Measurements from ENCODE around the gene OR1B1. TPM values are rescaled to one million over a fixed set of nuclear protein-coding genes. Genes with fewer than 3 reads are reported as not detected.

The OR1B1 gene
- total and polyA plus RNA-seq, 2 donors (not counting 3 experiments of a cell fraction or from before 2014, with no cell fraction given): 0.25 TPM; not detected in 1

DNA sequence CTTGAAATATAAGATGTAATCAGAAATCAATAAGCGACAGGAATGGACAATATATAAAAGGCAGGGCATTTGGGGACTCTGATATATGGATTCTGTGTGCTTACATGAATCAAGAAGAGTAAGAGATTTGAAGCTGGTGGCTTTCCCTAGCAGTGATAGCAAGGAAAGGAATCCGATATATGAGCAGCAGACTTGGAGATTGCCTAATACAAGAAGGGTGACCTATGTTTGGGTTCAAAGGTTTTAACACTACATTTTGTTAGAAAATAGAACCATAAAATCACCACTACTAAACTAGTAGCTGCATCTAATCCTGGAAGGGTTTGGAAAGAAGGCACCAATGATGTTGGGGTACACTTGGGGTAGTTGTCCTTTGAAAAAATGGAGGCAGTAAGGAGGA is 15.1 kb upstream of the OR1B1 start:
- FAIRE-seq (no peak), DNase-seq (ENCODE audit: low read depth, low spot score) (no peak)
- no peak for TF ChIP-seq POLR2A (IDR thresholded peaks at IDR 0.05; ENCODE audit: low read depth, low read length)
- TF ChIP-seq, protein P1, sequence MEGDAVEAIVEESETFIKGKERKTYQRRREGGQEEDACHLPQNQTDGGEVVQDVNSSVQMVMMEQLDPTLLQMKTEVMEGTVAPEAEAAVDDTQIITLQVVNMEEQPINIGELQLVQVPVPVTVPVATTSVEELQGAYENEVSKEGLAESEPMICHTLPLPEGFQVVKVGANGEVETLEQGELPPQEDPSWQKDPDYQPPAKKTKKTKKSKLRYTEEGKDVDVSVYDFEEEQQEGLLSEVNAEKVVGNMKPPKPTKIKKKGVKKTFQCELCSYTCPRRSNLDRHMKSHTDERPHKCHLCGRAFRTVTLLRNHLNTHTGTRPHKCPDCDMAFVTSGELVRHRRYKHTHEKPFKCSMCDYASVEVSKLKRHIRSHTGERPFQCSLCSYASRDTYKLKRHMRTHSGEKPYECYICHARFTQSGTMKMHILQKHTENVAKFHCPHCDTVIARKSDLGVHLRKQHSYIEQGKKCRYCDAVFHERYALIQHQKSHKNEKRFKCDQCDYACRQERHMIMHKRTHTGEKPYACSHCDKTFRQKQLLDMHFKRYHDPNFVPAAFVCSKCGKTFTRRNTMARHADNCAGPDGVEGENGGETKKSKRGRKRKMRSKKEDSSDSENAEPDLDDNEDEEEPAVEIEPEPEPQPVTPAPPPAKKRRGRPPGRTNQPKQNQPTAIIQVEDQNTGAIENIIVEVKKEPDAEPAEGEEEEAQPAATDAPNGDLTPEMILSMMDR (IDR thresholded peaks at IDR 0.05; ENCODE audit: extremely low read depth in 1 of 2, insufficient read depth in 1 of 2, low read depth in 1 of 2, low read length in 2 of 2): no peak
- TF ChIP-seq, protein P2, sequence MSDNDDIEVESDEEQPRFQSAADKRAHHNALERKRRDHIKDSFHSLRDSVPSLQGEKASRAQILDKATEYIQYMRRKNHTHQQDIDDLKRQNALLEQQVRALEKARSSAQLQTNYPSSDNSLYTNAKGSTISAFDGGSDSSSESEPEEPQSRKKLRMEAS (IDR thresholded peaks at IDR 0.05; ENCODE audit: insufficient read depth, insufficient read length): no peak
- no peak for TF ChIP-seq FOS (IDR thresholded peaks at IDR 0.05; ENCODE audit: borderline replicate concordance, insufficient read depth, low read length)
- TF ChIP-seq JUN (IDR thresholded peaks at IDR 0.05; ENCODE audit: borderline replicate concordance, insufficient read depth, insufficient read length, low read depth): no peak
- no peak for TF ChIP-seq EZH2 (IDR thresholded peaks at IDR 0.05; ENCODE audit: borderline replicate concordance, low read depth, low read length, severe bottlenecking)
- no peak for TF ChIP-seq POLR2AphosphoS5 (IDR thresholded peaks at IDR 0.05; ENCODE audit: insufficient read depth, low read depth, low read length)
- no peak for TF ChIP-seq GATA2 (IDR thresholded peaks at IDR 0.05; ENCODE audit: insufficient read depth, insufficient read length, low read depth, low read length)
- no peak for TF ChIP-seq MYC (IDR thresholded peaks at IDR 0.05; ENCODE audit: low read depth, low read length)
- no peaks in the 10 kb centered on the region for H3K36me3 ChIP-seq (ENCODE audit: control insufficient read depth in 2 of 2, extremely low read depth in 1 of 2, insufficient read depth in 2 of 2, low read length in 2 of 2)
- BruUV-seq (replicated peaks): no TSS peak
- dilution Hi-C loops (cut with MboI; ENCODE audit: extremely low pct_ligation_motif_present, low sequenced_read_pairs): no loop called here
- H3K9me3 ChIP-seq (replicated peaks; ENCODE audit: control insufficient read depth, insufficient read depth, low read length): no peaks in the 10 kb centered on the region
- H4K20me1 ChIP-seq (replicated peaks; ENCODE audit: control insufficient read depth, extremely low read depth, insufficient read depth, low read length): no peaks in the 10 kb centered on the region
- no peaks in the 10 kb centered on the region for H3K9me1 ChIP-seq (replicated peaks; ENCODE audit: control insufficient read depth, extremely low read depth, insufficient read depth, low read length)
- no peak overlapping the region for H3K27ac ChIP-seq (ENCODE audit: insufficient read depth, low read depth, low read length)
- H3K4me3 ChIP-seq (replicated peaks in 1 of 3; ENCODE audit: insufficient read depth in 1 of 3, low read depth in 1 of 3, low read length in 3 of 3): no peak overlapping the region
- ChIA-PET POLR2A (no interaction called here), CTCF (no interaction called here)
- no peak overlapping the region for H3K4me2 ChIP-seq (ENCODE audit: insufficient read depth, low read length)
- no peak overlapping the region for H3K9ac ChIP-seq (replicated peaks; ENCODE audit: extremely low read depth, insufficient read depth, low read length)
- no peaks in the 10 kb centered on the region for H3K79me2 ChIP-seq (ENCODE audit: control insufficient read depth, insufficient read depth, low read length)
- H2AFZ ChIP-seq (ENCODE audit: low read depth, low read length): no peak overlapping the region
- H3K27me3 ChIP-seq (ENCODE audit: control insufficient read depth in 2 of 2, insufficient read depth in 2 of 2, low read length in 2 of 2): peaks cover 0 to 2% of the 10 kb centered on the region in 2 experiments
- intact Hi-C loops (cut with micrococcal nuclease): no loop called here
- H3K4me1 ChIP-seq (ENCODE audit: control insufficient read depth, extremely low read depth, insufficient read depth, low read length): no peaks in the 10 kb centered on the region
